MCF 10A (cell line): ENCODE data around the gene ZNF778. TPM values are rescaled to one million over a fixed set of nuclear protein-coding genes. Genes with fewer than 3 reads are reported as not detected.

Experiments used
- BruUV-seq: library from RNA; stranded (reverse); fragments of 400-500 nt; replicated peaks from 2 replicates; lab custom pipeline; 2021; lab: Mats Ljungman, UMichigan
- CTCF ChIA-PET: fragments of 300-600 bp; sonication (Branson Sonifier 250); formaldehyde crosslinking; extraction: SDS; loops from one replicate; lab custom pipeline; 2021; ENCODE audit warnings: antibody characterized with exemption, inconsistent platforms; lab: Yijun Ruan, JAX
- POLR2A ChIA-PET: fragments of 300-600, 350-650 bp; sonication (Branson Sonifier 250); formaldehyde crosslinking; extraction: SDS; loops from one replicate; lab custom pipeline; 2020; ENCODE audit warnings: antibody characterized with exemption, inconsistent platforms; lab: Yijun Ruan, JAX
- DNase-seq: peaks from one replicate; pipeline ENCODE4 v3.0.0-alpha.2; 2018; ENCODE audit not compliant: unreplicated experiment
- H3K27ac Mint-ChIP-seq: one replicate; pipeline ENCODE4 v1.8.0; 2022; ENCODE audit warnings: mild to moderate bottlenecking, low read depth, mixed read lengths; ENCODE audit not compliant: unreplicated experiment
- H3K27me3 Mint-ChIP-seq: one replicate; pipeline ENCODE4 v1.8.0; 2022; ENCODE audit warnings: mixed read lengths; ENCODE audit not compliant: insufficient read depth, unreplicated experiment
- H3K36me3 Mint-ChIP-seq: one replicate; pipeline ENCODE4 v1.8.0; 2022; ENCODE audit warnings: mild to moderate bottlenecking, moderate library complexity, mixed read lengths; ENCODE audit not compliant: insufficient read depth, unreplicated experiment
- H3K4me1 Mint-ChIP-seq: one replicate; pipeline ENCODE4 v1.8.0; 2022; ENCODE audit warnings: mixed read lengths; ENCODE audit not compliant: insufficient read depth, unreplicated experiment
- H3K4me3 Mint-ChIP-seq: one replicate; pipeline ENCODE4 v1.8.0; 2022; ENCODE audit warnings: mild to moderate bottlenecking, moderate library complexity, mixed read lengths; ENCODE audit not compliant: unreplicated experiment
- H3K9me3 Mint-ChIP-seq: one replicate; pipeline ENCODE4 v1.8.0; 2022; ENCODE audit warnings: mixed read lengths; ENCODE audit not compliant: unreplicated experiment
- intact Hi-C: fragments of 100-400 bp; cut with micrococcal nuclease; formaldehyde crosslinking; loops from 2 replicates; pipeline ENCODE4 v1.14.1; 2022
- total RNA-seq: library from RNA; stranded (reverse); gene quantifications from 2 replicates; pipeline ENCODE4 v1.2.3, GENCODE V29; 2022
- TF ChIP-seq, protein P1 (sequence below): fragments of 200-600 bp; IDR thresholded peaks from one replicate; pipeline ENCODE4 v1.8.0; 2022; ENCODE audit warnings: antibody characterized with exemption, mild to moderate bottlenecking; ENCODE audit not compliant: unreplicated experiment

ZNF778 gene
- total RNA-seq, 1 experiment from 2014 or later: 15.8 TPM

DNA sequence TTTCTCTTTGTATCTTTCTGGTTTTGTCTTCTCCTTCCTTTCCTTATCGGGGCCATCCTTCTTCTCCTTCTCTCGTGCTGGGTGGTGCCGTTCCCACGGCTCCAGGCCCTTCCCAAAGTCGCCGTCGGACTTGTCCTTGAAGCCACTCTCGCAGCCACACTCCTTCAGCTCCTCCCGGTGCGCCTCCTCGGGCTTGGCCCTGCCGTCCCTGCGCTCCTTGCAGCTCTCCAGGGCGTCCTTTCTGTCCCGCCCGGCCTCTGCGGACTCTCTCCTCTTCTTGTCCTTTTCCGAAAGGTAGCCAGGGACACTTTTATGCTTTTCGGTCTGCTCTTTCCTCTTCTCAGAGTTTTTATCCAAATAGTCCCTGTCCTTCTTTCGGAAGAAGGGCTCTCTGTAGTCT, 65.9 kb downstream of the ZNF778 start:
- Mint-ChIP-seq H3K9me3 (no peaks in the 10 kb centered on the region), H3K27ac (no peak overlapping the region), H3K4me3 (no peak overlapping the region), H3K36me3 (peaks cover 13% of the 10 kb centered on the region), H3K27me3 (no peaks in the 10 kb centered on the region), H3K4me1 (no peaks in the 10 kb centered on the region)
- intact Hi-C loops: no loop called here
- CTCF ChIA-PET: no interaction called here
- no peak for DNase-seq
- POLR2A ChIA-PET: no interaction called here
- BruUV-seq: no TSS peak
- TF ChIP-seq, protein P1, sequence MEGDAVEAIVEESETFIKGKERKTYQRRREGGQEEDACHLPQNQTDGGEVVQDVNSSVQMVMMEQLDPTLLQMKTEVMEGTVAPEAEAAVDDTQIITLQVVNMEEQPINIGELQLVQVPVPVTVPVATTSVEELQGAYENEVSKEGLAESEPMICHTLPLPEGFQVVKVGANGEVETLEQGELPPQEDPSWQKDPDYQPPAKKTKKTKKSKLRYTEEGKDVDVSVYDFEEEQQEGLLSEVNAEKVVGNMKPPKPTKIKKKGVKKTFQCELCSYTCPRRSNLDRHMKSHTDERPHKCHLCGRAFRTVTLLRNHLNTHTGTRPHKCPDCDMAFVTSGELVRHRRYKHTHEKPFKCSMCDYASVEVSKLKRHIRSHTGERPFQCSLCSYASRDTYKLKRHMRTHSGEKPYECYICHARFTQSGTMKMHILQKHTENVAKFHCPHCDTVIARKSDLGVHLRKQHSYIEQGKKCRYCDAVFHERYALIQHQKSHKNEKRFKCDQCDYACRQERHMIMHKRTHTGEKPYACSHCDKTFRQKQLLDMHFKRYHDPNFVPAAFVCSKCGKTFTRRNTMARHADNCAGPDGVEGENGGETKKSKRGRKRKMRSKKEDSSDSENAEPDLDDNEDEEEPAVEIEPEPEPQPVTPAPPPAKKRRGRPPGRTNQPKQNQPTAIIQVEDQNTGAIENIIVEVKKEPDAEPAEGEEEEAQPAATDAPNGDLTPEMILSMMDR: no peak

DNA sequence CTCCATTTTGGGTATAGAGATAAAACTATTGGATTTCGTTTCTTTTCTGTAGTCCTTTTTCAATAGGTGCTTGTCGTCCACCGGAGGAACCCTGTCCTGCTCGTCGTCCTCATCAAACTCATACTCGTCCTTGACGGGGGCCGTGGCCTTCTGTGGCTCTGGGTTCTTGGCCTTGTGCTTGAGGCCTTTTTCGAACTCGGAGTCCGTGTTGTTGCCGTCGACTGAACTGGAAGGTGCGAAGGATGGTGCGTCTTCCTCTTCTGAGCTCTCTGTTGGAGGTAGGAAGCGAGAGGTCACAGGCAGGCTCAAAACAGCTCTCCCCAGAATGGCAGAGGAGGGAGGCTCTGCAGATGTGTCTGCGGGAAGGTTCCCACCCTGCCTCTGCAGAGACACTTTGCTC, 67.9 kb downstream of the ZNF778 start:
- Mint-ChIP-seq H3K27me3 (no peaks in the 10 kb centered on the region), H3K4me3 (no peak overlapping the region), H3K4me1 (no peaks in the 10 kb centered on the region), H3K9me3 (no peaks in the 10 kb centered on the region), H3K27ac (no peak overlapping the region), H3K36me3 (peaks cover 22% of the 10 kb centered on the region)
- ChIA-PET CTCF (interaction anchor here (0.6 to 1.4 kb wide), 2 partner anchors 8 to 33 kb away, joined by 3 read pairs; no protein-coding TSS in a partner anchor), POLR2A (no interaction called here)
- no peak for DNase-seq
- no TSS peak for BruUV-seq
- intact Hi-C loops: no loop called here
- TF ChIP-seq, protein P1: no peak

DNA sequence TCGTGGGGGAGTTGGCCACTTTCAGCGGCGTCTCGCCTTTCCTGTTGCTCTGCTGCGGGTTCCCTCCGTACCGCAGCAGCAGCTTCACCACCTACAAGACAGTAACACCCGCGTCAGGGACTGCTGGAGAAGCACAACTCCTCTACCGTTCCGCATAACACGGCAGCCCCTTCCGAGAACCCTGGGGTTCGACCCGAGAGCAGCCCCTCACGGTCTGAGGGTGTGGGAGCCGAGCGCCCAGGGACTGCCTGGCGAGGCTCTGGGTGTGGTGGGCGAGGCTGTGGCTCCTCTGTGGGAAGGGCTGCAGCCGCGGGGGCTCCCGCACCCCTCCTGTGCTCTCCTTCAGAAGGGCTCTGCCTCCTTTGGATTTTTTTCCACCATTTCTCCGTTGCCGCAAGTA, 68.6 kb downstream of the ZNF778 start:
- no peak overlapping the region for H3K27ac Mint-ChIP-seq
- ChIA-PET POLR2A (interaction anchor here (1.0 kb wide), 1 partner anchor 10 kb away, joined by 3 read pairs; no protein-coding TSS in a partner anchor), CTCF (interaction anchor here (1.3 kb wide), 1 partner anchor 11 kb away, joined by 3 read pairs; no protein-coding TSS in a partner anchor)
- H3K4me3 Mint-ChIP-seq: no peak overlapping the region
- TF ChIP-seq, protein P1: no peak
- H3K36me3 Mint-ChIP-seq: peaks cover 20% of the 10 kb centered on the region
- DNase-seq: no peak
- no peaks in the 10 kb centered on the region for H3K27me3 Mint-ChIP-seq
- no TSS peak for BruUV-seq
- no peaks in the 10 kb centered on the region for H3K9me3 Mint-ChIP-seq
- no peaks in the 10 kb centered on the region for H3K4me1 Mint-ChIP-seq
- intact Hi-C loops: no loop called here

Other genes starting within 250 kb of the ZNF778 start
- gene CBFA2T3, start 240.5 kb upstream of the ZNF778 start, total RNA-seq: not detected in 2 replicates
- gene ACSF3, start 123.9 kb upstream of the ZNF778 start, total RNA-seq: 39.2 and 43.7 TPM in 2 replicates
- gene CDH15, start 46.0 kb upstream of the ZNF778 start, total RNA-seq: not detected in 2 replicates
- gene SLC22A31, start 17.2 kb upstream of the ZNF778 start, total RNA-seq: not detected in 2 replicates